ENCODE data around the gene ZNF787.

DNA sequence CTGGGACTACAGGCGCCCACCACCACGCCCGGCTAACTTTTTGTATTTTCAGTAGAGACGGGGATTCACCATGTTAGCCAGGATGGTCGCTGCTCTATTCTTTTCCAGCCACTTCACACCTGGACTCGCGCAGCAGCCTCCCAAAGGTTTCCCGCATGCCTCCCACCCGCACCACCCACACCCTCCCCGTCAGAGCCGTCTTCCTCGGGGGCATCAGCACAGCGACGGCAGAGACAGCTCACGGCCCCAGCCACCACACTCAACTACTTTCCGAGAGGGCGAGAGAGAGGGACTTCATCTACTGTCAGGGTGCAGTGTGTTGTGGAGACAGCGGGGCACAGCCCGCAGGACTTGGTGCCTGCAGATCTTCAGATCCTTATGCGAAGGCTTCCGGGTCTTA lies 5.6 kb downstream of the ZNF787 start:
- TF ChIP-seq PATZ1 (CRISPR knock-in tag; IDR thresholded peaks at IDR 0.05; ENCODE audit: borderline replicate concordance), result no peak
- no peak for TF ChIP-seq PPARA (CRISPR knock-in tag; IDR thresholded peaks at IDR 0.05; ENCODE audit: borderline replicate concordance)
- TF ChIP-seq GLIS3 (CRISPR knock-in tag; IDR thresholded peaks at IDR 0.05), result no peak
- TF ChIP-seq ARNTL (CRISPR knock-in tag; IDR thresholded peaks at IDR 0.05; ENCODE audit: borderline replicate concordance, low read depth), result no peak
- no peak for TF ChIP-seq CSDC2 (CRISPR knock-in tag; IDR thresholded peaks at IDR 0.05)
- no peak for TF ChIP-seq ZNF70 (CRISPR knock-in tag; IDR thresholded peaks at IDR 0.05)
- TF ChIP-seq RARB (CRISPR knock-in tag; IDR thresholded peaks at IDR 0.05), result no peak
- TF ChIP-seq SNAI2 (CRISPR knock-in tag; IDR thresholded peaks at IDR 0.05), result no peak
- TF ChIP-seq, protein P1, sequence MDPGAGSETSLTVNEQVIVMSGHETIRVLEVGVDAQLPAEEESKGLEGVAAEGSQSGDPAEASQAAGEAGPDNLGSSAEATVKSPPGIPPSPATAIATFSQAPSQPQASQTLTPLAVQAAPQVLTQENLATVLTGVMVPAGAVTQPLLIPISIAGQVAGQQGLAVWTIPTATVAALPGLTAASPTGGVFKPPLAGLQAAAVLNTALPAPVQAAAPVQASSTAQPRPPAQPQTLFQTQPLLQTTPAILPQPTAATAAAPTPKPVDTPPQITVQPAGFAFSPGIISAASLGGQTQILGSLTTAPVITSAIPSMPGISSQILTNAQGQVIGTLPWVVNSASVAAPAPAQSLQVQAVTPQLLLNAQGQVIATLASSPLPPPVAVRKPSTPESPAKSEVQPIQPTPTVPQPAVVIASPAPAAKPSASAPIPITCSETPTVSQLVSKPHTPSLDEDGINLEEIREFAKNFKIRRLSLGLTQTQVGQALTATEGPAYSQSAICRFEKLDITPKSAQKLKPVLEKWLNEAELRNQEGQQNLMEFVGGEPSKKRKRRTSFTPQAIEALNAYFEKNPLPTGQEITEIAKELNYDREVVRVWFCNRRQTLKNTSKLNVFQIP (CRISPR knock-in tag; IDR thresholded peaks at IDR 0.05; ENCODE audit: borderline replicate concordance, low read depth), result no peak
- no peak for TF ChIP-seq TOX (CRISPR knock-in tag; IDR thresholded peaks at IDR 0.05; ENCODE audit: borderline replicate concordance)
- no peak for TF ChIP-seq ZFP3 (CRISPR knock-in tag; IDR thresholded peaks at IDR 0.05)
- TF ChIP-seq ZNF8 (CRISPR knock-in tag; IDR thresholded peaks at IDR 0.05), result no peak

Measured in SK-N-SH treated with all-trans-retinoic acid at 6 μM for 48 hours (cell line).